Vagina (tissue), 2 donors: ENCODE data around the gene CSTPP1. TPM values are rescaled to one million over a fixed set of nuclear protein-coding genes. Genes with fewer than 3 reads are reported as not detected.

Source experiments
- DNase-seq, 2 donors: peaks; one replicate each; pipeline ENCODE4 v3.0.0-alpha.2; 2017; ENCODE audit errors: extremely low spot score in 2 of 2
- H3K27ac ChIP-seq: fragments of 200-600 bp; sonication (generic); one replicate; pipeline ENCODE4 v1.5.1; 2019
- H3K27me3 ChIP-seq: fragments of 200-600 bp; sonication (generic); one replicate; pipeline ENCODE4 v1.5.1; 2019
- H3K36me3 ChIP-seq, 2 donors: fragments of 200-600 bp; sonication (generic); one replicate each; pipeline ENCODE4 v1.5.1; 2017 to 2019
- H3K4me1 ChIP-seq: fragments of 200-600 bp; sonication (generic); one replicate; pipeline ENCODE4 v1.5.1; 2019
- H3K4me3 ChIP-seq, 2 donors: fragments of 200-600 bp; sonication (generic); 1 replicate in 1 of 2; 2 replicates in 1 of 2; pipeline ENCODE4 v1.5.1; 2016 to 2019
- H3K9me3 ChIP-seq: fragments of 200-600 bp; sonication (generic); one replicate; pipeline ENCODE4 v1.5.1; 2019
- CTCF ChIP-seq, 3 experiments: fragments of 450-650 bp in 2 of 3; fragments of 200-600 bp in 1 of 3; sonication (generic) in 1 of 3; IDR thresholded peaks; one replicate each; pipeline ENCODE4 v1.5.1; 2017 to 2019; ENCODE audit warnings: antibody characterized with exemption in 3 of 3, mild to moderate bottlenecking in 2 of 3, moderate library complexity in 2 of 3
- POLR2A ChIP-seq, 2 donors: fragments of 450-650 bp; IDR thresholded peaks; one replicate each; pipeline ENCODE4 v1.6.1; 2017; ENCODE audit warnings: antibody characterized with exemption in 2 of 2, mild to moderate bottlenecking in 2 of 2, moderate library complexity in 2 of 2
- POLR2AphosphoS5 ChIP-seq, 2 donors: sonication (generic); formaldehyde crosslinking; IDR thresholded peaks; one replicate each; pipeline ENCODE4 v1.9.0; 2017; ENCODE audit warnings: antibody characterized with exemption in 2 of 2, mild to moderate bottlenecking in 2 of 2, low read depth in 1 of 2; ENCODE audit not compliant: insufficient read depth in 1 of 2
- intact Hi-C: fragments of 100-400 bp; cut with DNase I; formaldehyde crosslinking; loops from one replicate; pipeline ENCODE4 v1.15.1; 2023
- total RNA-seq: library from RNA; depleted of rRNA; stranded (reverse); fragments of >200 nt; gene quantifications from one replicate; pipeline ENCODE4 v1.2.3, GENCODE V29; 2016

CSTPP1 gene
- total RNA-seq, 1 donor from 2014 or later: 30.7 TPM

- no peaks in the 10 kb centered on the region for H3K36me3 ChIP-seq
- no peak overlapping the region for H3K4me3 ChIP-seq
- intact Hi-C loops: no loop called here
- TF ChIP-seq CTCF (IDR thresholded peaks at IDR 0.05) (no peak), POLR2AphosphoS5 (IDR thresholded peaks at IDR 0.05; ENCODE audit: insufficient read depth in 1 of 2, low read depth in 1 of 2) (no peak), POLR2A (IDR thresholded peaks at IDR 0.05) (no peak)
- H3K27me3 ChIP-seq: no peaks in the 10 kb centered on the region
- no peaks in the 10 kb centered on the region for H3K9me3 ChIP-seq
- no peaks in the 10 kb centered on the region for H3K4me1 ChIP-seq
- no peak overlapping the region for H3K27ac ChIP-seq
- DNase-seq: no peak
Observed at GRCh38 chr11:47044119-47044518, 107.6 kb downstream of the CSTPP1 start.

- no peak for DNase-seq
- intact Hi-C loops: no loop called here
- Histone ChIP-seq H3K4me1 (no peaks in the 10 kb centered on the region), H3K9me3 (no peaks in the 10 kb centered on the region), H3K36me3 (no peaks in the 10 kb centered on the region), H3K27me3 (no peaks in the 10 kb centered on the region), H3K27ac (no peak overlapping the region), H3K4me3 (no peak overlapping the region)
- no peak for TF ChIP-seq POLR2AphosphoS5 (IDR thresholded peaks at IDR 0.05; ENCODE audit: insufficient read depth in 1 of 2, low read depth in 1 of 2)
Observed at GRCh38 chr11:47047972-47048371, 111.4 kb downstream of the CSTPP1 start.

GRCh38 chr11:47050284-47050683, 113.7 kb downstream of the CSTPP1 start:
- no peak for DNase-seq
- intact Hi-C loops: no loop called here
- no peaks in the 10 kb centered on the region for H3K4me1 ChIP-seq
- no peaks in the 10 kb centered on the region for H3K36me3 ChIP-seq
- no peaks in the 10 kb centered on the region for H3K9me3 ChIP-seq
- H3K4me3 ChIP-seq: no peak overlapping the region
- H3K27ac ChIP-seq: no peak overlapping the region
- no peaks in the 10 kb centered on the region for H3K27me3 ChIP-seq
- TF ChIP-seq POLR2A (IDR thresholded peaks at IDR 0.05) (no peak), POLR2AphosphoS5 (IDR thresholded peaks at IDR 0.05; ENCODE audit: insufficient read depth in 1 of 2, low read depth in 1 of 2) (no peak), CTCF (IDR thresholded peaks at IDR 0.05) (no peak)

- Histone ChIP-seq H3K9me3 (no peaks in the 10 kb centered on the region), H3K4me3 (no peak overlapping the region), H3K36me3 (no peaks in the 10 kb centered on the region), H3K27me3 (no peaks in the 10 kb centered on the region), H3K4me1 (no peaks in the 10 kb centered on the region), H3K27ac (no peak overlapping the region)
- no peak for TF ChIP-seq CTCF (IDR thresholded peaks at IDR 0.05)
- no peak for TF ChIP-seq POLR2A (IDR thresholded peaks at IDR 0.05)
- no peak for DNase-seq
- intact Hi-C loops: no loop called here
Observed at GRCh38 chr11:47051217-47051616, 114.7 kb downstream of the CSTPP1 start.

- Histone ChIP-seq H3K27me3 (no peaks in the 10 kb centered on the region), H3K27ac (no peak overlapping the region), H3K4me1 (no peaks in the 10 kb centered on the region), H3K4me3 (no peak overlapping the region), H3K36me3 (no peaks in the 10 kb centered on the region), H3K9me3 (no peaks in the 10 kb centered on the region)
- DNase-seq: no peak
- intact Hi-C loops: no loop called here
- no peak for TF ChIP-seq POLR2AphosphoS5 (IDR thresholded peaks at IDR 0.05; ENCODE audit: insufficient read depth in 1 of 2, low read depth in 1 of 2)
- TF ChIP-seq CTCF (IDR thresholded peaks at IDR 0.05): no peak
- no peak for TF ChIP-seq POLR2A (IDR thresholded peaks at IDR 0.05)
Observed at GRCh38 chr11:47052165-47052564, 115.6 kb downstream of the CSTPP1 start.

GRCh38 chr11:47052576-47052975, 116.0 kb downstream of the CSTPP1 start:
- TF ChIP-seq CTCF (IDR thresholded peaks at IDR 0.05) (no peak), POLR2A (IDR thresholded peaks at IDR 0.05) (no peak), POLR2AphosphoS5 (IDR thresholded peaks at IDR 0.05; ENCODE audit: insufficient read depth in 1 of 2, low read depth in 1 of 2) (no peak)
- Histone ChIP-seq H3K27ac (no peak overlapping the region), H3K36me3 (no peaks in the 10 kb centered on the region), H3K4me1 (no peaks in the 10 kb centered on the region), H3K9me3 (no peaks in the 10 kb centered on the region), H3K27me3 (no peaks in the 10 kb centered on the region), H3K4me3 (no peak overlapping the region)
- DNase-seq: no peak
- intact Hi-C loops: no loop called here
